Neutrophil (primary cell): Measurements from ENCODE around the gene RFPL3.

Experiments used
- H3K27ac ChIP-seq: fragments of 200-600 bp; sonication (generic); 2 replicates; pipeline ENCODE4 v1.5.1; 2016; ENCODE audit warnings: mild to moderate bottlenecking, moderate library complexity
- H3K27me3 ChIP-seq: fragments of 200-600 bp; sonication (generic); 2 replicates; pipeline ENCODE4 v1.6.0; 2016; ENCODE audit warnings: mild to moderate bottlenecking
- H3K36me3 ChIP-seq: fragments of 200-600 bp; sonication (generic); 2 replicates; pipeline ENCODE4 v1.5.1; 2017
- H3K4me1 ChIP-seq, 2 experiments: fragments of 200-600 bp in 1 of 2; sonication (generic) in 1 of 2; 1 replicate in 1 of 2; 2 replicates in 1 of 2; pipeline versions ENCODE4 v1.5.1 to v1.6.1; 2013 to 2016; ENCODE audit warnings: low read depth in 1 of 2, low read length in 1 of 2, mild to moderate bottlenecking in 1 of 2, moderate library complexity in 1 of 2; ENCODE audit not compliant: control insufficient read depth in 1 of 2, insufficient read depth in 1 of 2
- H3K4me3 ChIP-seq, 2 experiments: fragments of 200-600 bp in 1 of 2; sonication (generic) in 1 of 2; 1 replicate in 1 of 2; 2 replicates in 1 of 2; pipeline ENCODE4 v1.5.1; 2013 to 2016; ENCODE audit warnings: low read depth in 1 of 2, low read length in 1 of 2, mild to moderate bottlenecking in 1 of 2, moderate library complexity in 1 of 2
- H3K9me3 ChIP-seq: fragments of 200-600 bp; sonication (generic); 2 replicates; pipeline ENCODE4 v1.5.1; 2016
- TF ChIP-seq, protein P1 (sequence below): fragments of 200-600 bp; sonication (generic); IDR thresholded peaks from 2 replicates; pipeline ENCODE4 v1.5.1; 2016; ENCODE audit warnings: antibody characterized with exemption

RFPL3 gene

GRCh38 chr22:32312748-32313147 is 44.9 kb upstream of the RFPL3 start:
- Histone ChIP-seq H3K4me1 (no peaks in the 10 kb centered on the region), H3K9me3 (no peaks in the 10 kb centered on the region), H3K27me3 (peaks cover 25% of the 10 kb centered on the region), H3K4me3 (no peak overlapping the region), H3K27ac (no peak overlapping the region), H3K36me3 (no peaks in the 10 kb centered on the region)
- TF ChIP-seq, protein P1, sequence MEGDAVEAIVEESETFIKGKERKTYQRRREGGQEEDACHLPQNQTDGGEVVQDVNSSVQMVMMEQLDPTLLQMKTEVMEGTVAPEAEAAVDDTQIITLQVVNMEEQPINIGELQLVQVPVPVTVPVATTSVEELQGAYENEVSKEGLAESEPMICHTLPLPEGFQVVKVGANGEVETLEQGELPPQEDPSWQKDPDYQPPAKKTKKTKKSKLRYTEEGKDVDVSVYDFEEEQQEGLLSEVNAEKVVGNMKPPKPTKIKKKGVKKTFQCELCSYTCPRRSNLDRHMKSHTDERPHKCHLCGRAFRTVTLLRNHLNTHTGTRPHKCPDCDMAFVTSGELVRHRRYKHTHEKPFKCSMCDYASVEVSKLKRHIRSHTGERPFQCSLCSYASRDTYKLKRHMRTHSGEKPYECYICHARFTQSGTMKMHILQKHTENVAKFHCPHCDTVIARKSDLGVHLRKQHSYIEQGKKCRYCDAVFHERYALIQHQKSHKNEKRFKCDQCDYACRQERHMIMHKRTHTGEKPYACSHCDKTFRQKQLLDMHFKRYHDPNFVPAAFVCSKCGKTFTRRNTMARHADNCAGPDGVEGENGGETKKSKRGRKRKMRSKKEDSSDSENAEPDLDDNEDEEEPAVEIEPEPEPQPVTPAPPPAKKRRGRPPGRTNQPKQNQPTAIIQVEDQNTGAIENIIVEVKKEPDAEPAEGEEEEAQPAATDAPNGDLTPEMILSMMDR: no peak

- Histone ChIP-seq H3K4me1 (no peaks in the 10 kb centered on the region), H3K27me3 (peaks cover 25% of the 10 kb centered on the region), H3K4me3 (no peak overlapping the region), H3K36me3 (no peaks in the 10 kb centered on the region), H3K27ac (no peak overlapping the region), H3K9me3 (no peaks in the 10 kb centered on the region)
- TF ChIP-seq, protein P1: no peak
These were observed 44.1 kb upstream of the RFPL3 start for GRCh38 chr22:32313532-32313931.

- Histone ChIP-seq H3K36me3 (no peaks in the 10 kb centered on the region), H3K27ac (no peak overlapping the region), H3K27me3 (peaks cover 18% of the 10 kb centered on the region), H3K4me1 (no peaks in the 10 kb centered on the region), H3K9me3 (no peaks in the 10 kb centered on the region), H3K4me3 (no peak overlapping the region)
- TF ChIP-seq, protein P1: no peak
These were observed 40.1 kb upstream of the RFPL3 start for GRCh38 chr22:32317524-32317923.

- H3K4me3 ChIP-seq: no peak overlapping the region
- TF ChIP-seq, protein P1: no peak
- H3K27ac ChIP-seq: no peak overlapping the region
- H3K36me3 ChIP-seq: no peaks in the 10 kb centered on the region
- H3K9me3 ChIP-seq: no peaks in the 10 kb centered on the region
- no peaks in the 10 kb centered on the region for H3K4me1 ChIP-seq
- H3K27me3 ChIP-seq: peaks cover 18% of the 10 kb centered on the region
These were observed 39.3 kb upstream of the RFPL3 start for GRCh38 chr22:32318361-32318760.

GRCh38 chr22:32319861-32320406 is 37.7 kb upstream of the RFPL3 start:
- Histone ChIP-seq H3K27ac (no peak overlapping the region), H3K9me3 (no peaks in the 10 kb centered on the region), H3K4me3 (no peak overlapping the region), H3K4me1 (no peaks in the 10 kb centered on the region), H3K27me3 (peaks cover 5% of the 10 kb centered on the region), H3K36me3 (no peaks in the 10 kb centered on the region)
- TF ChIP-seq, protein P1: no peak

- no peaks in the 10 kb centered on the region for H3K36me3 ChIP-seq
These were observed 34.7 kb upstream of the RFPL3 start for GRCh38 chr22:32322986-32323385.

More at GRCh38 chr22:32322986-32323385, 34.7 kb upstream of the RFPL3 start:
- Histone ChIP-seq H3K27me3 (no peaks in the 10 kb centered on the region), H3K9me3 (no peaks in the 10 kb centered on the region), H3K4me1 (no peaks in the 10 kb centered on the region), H3K27ac (no peak overlapping the region), H3K4me3 (no peak overlapping the region)
- TF ChIP-seq, protein P1: no peak
